CD4-positive, alpha-beta T cell treated with Interleukin-6 at 100 ng/mL for 8 hours (primary cell): ENCODE data around the gene DEDD.
A peak's percentile ranks its signal among the peaks of the same experiment; 100 is the strongest.

ENCODE experiments used
- DNase-seq: peaks from one replicate; pipeline ENCODE4 v3.0.0-alpha.2; 2020; ENCODE audit warnings: mixed read lengths, low spot score

DEDD gene

DNA sequence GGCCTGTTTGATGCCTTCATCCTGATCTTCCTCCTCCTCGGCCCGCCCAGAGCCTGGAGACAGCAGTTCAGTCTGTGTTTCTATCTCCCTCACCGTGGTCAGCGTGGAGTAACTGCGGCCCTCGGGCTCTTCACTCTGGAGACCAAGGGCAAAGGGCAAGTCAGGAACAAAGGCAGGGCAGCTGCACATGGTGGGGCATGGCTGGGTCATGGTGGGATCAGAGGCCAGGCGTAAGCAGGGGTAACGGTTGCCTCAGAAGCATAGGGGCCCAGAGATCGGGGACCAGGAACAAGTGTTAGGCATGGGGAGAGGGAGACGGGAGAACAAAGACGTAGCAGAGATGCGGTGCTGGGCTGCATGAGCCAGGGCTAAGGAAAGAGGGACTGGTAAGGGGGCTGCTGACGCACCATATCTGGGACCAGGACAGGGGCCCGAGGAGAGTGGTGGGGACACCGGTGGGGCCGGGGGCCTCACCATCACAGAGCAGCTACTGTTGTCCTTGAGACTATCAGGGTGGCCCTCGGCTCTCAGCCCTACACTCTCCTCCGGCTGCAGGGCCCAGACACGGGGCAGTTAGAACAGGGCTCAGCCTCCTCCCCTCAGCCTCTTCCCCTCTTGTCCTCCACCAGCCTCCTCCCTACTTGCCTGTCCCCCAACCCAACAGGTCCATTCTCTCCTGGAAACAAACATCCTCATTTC is 59.6 kb downstream of the DEDD start:
- no peak for DNase-seq

- peak; percentile 49 for DNase-seq
These were observed 60.5 kb downstream of the DEDD start for GRCh38 chr1:161071886-161072371.
